ENCODE measurements around the gene ZRANB1.

GRCh38 chr10:124918191-124918830 is 23.6 kb upstream of the ZRANB1 start:
- TF ChIP-seq CTCF (IDR thresholded peaks at IDR 0.05) (peak in 1 of 5 experiments; percentile 8), POLR2A (IDR thresholded peaks at IDR 0.05) (no peak), EP300 (IDR thresholded peaks at IDR 0.05; ENCODE audit: low read depth) (no peak), POLR2AphosphoS5 (IDR thresholded peaks at IDR 0.05) (no peak)

Measured in transverse colon (tissue), 4 donors.